Subcutaneous abdominal adipose tissue (tissue), 5 donors: ENCODE data around the gene CHAD.

Source experiments
- H3K27ac ChIP-seq: one replicate; pipeline ENCODE4 v1.7.0; 2013; ENCODE audit warnings: low read depth, mild to moderate bottlenecking, inconsistent platforms, low read length, moderate library complexity
- H3K27me3 ChIP-seq, 5 donors: one replicate each; pipeline ENCODE4 v1.7.0; 2013; ENCODE audit warnings: low read length in 5 of 5, inconsistent platforms in 1 of 5; ENCODE audit not compliant: control insufficient read depth in 5 of 5, insufficient read depth in 4 of 5
- H3K36me3 ChIP-seq, 5 donors: one replicate each; pipeline ENCODE4 v1.7.0; 2013; ENCODE audit warnings: low read length in 5 of 5; ENCODE audit not compliant: control insufficient read depth in 5 of 5, insufficient read depth in 5 of 5
- H3K4me1 ChIP-seq, 5 donors: one replicate each; pipeline ENCODE4 v1.7.0; 2013; ENCODE audit warnings: low read length in 5 of 5, mild to moderate bottlenecking in 3 of 5, moderate library complexity in 1 of 5; ENCODE audit not compliant: control insufficient read depth in 5 of 5, insufficient read depth in 5 of 5
- H3K4me3 ChIP-seq, 5 donors: one replicate each; pipeline ENCODE4 v1.7.0; 2013; ENCODE audit warnings: low read length in 5 of 5, low read depth in 1 of 5
- H3K9ac ChIP-seq, 5 donors: one replicate each; pipeline ENCODE4 v1.7.0; 2013; ENCODE audit warnings: low read length in 5 of 5, mild to moderate bottlenecking in 4 of 5, moderate library complexity in 3 of 5
- H3K9me3 ChIP-seq, 5 donors: one replicate each; pipeline ENCODE4 v1.7.0; 2013; ENCODE audit warnings: low read length in 5 of 5; ENCODE audit not compliant: control insufficient read depth in 5 of 5
- donor health status: healthy.
- donor health status: healthy.
- donor health status: healthy.
- donor health status: healthy.
- donor health status: healthy.

CHAD gene, protein sequence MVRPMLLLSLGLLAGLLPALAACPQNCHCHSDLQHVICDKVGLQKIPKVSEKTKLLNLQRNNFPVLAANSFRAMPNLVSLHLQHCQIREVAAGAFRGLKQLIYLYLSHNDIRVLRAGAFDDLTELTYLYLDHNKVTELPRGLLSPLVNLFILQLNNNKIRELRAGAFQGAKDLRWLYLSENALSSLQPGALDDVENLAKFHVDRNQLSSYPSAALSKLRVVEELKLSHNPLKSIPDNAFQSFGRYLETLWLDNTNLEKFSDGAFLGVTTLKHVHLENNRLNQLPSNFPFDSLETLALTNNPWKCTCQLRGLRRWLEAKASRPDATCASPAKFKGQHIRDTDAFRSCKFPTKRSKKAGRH

GRCh38 chr17:50468304-50469207, at the start of gene CHAD:
CHAD (minus strand) TSS chr17:50468880; CDS start chr17:50468813, 67 bp downstream.
- Histone ChIP-seq H3K4me3 (peak within 1 kb of the TSS in 2 of 5 donors; percentile 11 to 48), H3K9ac (no peak within 1 kb of the TSS), H3K27me3 (peaks cover 6 to 20% (median 10%) of the 10 kb centered on the region in 5 donors), H3K27ac (no peak within 1 kb of the TSS), H3K4me1 (peaks cover 0 to 15% (median 13%) of the 10 kb centered on the region in 5 donors), H3K9me3 (no peaks in the 10 kb centered on the region), H3K36me3 (peaks cover 3 to 46% (median 24%) of the 10 kb centered on the region in 5 donors)

DNA sequence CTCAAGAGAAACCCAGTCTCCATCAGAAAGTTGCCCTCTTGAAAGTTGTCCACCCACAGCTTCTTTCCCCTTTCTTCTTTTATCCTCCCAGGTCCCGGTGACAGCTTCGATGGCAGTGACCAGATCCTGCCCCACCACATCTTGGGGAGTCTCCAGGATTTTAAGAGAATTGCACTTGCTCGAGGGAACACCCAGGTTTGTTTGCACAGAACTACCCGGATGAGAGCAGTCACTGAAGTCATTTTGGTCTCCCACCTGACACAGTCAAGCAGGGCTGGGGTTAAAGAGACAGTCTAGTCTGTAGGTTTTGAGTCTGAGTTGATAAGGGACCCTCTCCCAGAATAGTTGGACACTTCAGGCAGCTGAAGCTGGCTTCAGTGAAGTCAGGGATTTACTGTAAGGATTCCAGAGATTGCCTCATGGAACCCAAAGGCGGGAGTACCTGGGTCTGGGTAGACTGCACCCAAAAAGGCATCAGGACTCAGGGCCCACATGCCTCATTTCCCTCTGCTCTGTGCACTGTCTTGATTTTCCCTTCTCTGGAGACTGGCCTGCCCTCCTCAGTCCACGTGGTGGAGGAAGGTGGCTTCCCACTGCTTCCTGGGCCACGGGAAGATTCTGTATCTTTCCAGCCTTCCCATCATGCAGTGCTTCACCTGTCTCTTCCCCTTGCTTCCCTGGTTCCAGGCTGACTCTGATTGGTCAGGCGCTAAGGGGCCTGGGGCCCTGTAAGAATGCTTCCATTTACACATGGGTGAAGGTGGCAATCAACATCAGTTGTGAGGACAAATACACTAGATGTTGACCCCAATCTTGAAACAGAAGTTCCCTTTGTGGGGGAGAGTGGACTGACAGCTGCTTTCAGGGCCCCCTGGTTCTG, 49.1 kb upstream of the CHAD start:
- H3K27me3 ChIP-seq, result peaks cover 0 to 3% (median 0%) of the 10 kb centered on the region in 5 donors
- H3K36me3 ChIP-seq, result no peaks in the 10 kb centered on the region
- no peak overlapping the region for H3K4me3 ChIP-seq
- H3K4me1 ChIP-seq, result peaks cover 0 to 20% (median 13%) of the 10 kb centered on the region in 5 donors
- H3K9me3 ChIP-seq, result no peaks in the 10 kb centered on the region
- no peak overlapping the region for H3K27ac ChIP-seq
- H3K9ac ChIP-seq, result no peak overlapping the region

- no peak overlapping the region for H3K27ac ChIP-seq
- H3K9ac ChIP-seq, result no peak overlapping the region
- H3K36me3 ChIP-seq, result no peaks in the 10 kb centered on the region
- H3K4me1 ChIP-seq, result peaks cover 0 to 20% (median 13%) of the 10 kb centered on the region in 5 donors
- H3K4me3 ChIP-seq, result no peak overlapping the region
- peaks cover 0 to 3% (median 0%) of the 10 kb centered on the region in 5 donors for H3K27me3 ChIP-seq
- H3K9me3 ChIP-seq, result no peaks in the 10 kb centered on the region
Measured at GRCh38 chr17:50517011-50517410, 48.3 kb upstream of the CHAD start.

- H3K4me3 ChIP-seq, result no peak overlapping the region
- H3K4me1 ChIP-seq, result peaks cover 0 to 20% (median 13%) of the 10 kb centered on the region in 5 donors
- H3K27ac ChIP-seq, result no peak overlapping the region
- no peaks in the 10 kb centered on the region for H3K9me3 ChIP-seq
- no peaks in the 10 kb centered on the region for H3K27me3 ChIP-seq
- H3K9ac ChIP-seq, result no peak overlapping the region
- no peaks in the 10 kb centered on the region for H3K36me3 ChIP-seq
Measured at GRCh38 chr17:50514936-50515702, 46.4 kb upstream of the CHAD start.

DNA sequence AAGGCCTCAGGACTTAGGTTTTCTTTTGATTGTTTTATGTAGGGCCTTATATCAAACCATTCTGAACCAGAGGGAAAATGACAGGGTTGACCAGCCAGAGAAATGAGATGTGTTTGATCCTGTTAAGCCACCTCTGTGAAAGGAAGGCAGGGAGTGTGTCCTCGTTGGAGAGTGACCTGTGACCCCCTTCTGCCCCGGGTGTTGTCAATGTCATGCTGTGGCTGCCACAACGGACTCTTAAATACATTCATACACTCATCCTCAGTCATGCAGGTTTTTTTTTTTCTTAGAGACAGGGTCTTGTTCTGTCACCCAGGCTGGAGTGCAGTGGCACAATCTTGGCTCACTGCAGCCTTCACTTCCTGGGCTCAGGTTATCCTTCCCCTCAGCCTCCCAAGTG, 45.7 kb upstream of the CHAD start:
- no peaks in the 10 kb centered on the region for H3K36me3 ChIP-seq
- no peaks in the 10 kb centered on the region for H3K9me3 ChIP-seq
- H3K4me3 ChIP-seq, result no peak overlapping the region
- no peaks in the 10 kb centered on the region for H3K27me3 ChIP-seq
- H3K27ac ChIP-seq, result no peak overlapping the region
- H3K9ac ChIP-seq, result no peak overlapping the region
- H3K4me1 ChIP-seq, result peaks cover 0 to 20% (median 13%) of the 10 kb centered on the region in 5 donors

GRCh38 chr17:50513495-50513894, 44.8 kb upstream of the CHAD start:
- no peak overlapping the region for H3K9ac ChIP-seq
- no peak overlapping the region for H3K27ac ChIP-seq
- no peaks in the 10 kb centered on the region for H3K36me3 ChIP-seq
- H3K9me3 ChIP-seq, result no peaks in the 10 kb centered on the region
- no peak overlapping the region for H3K4me3 ChIP-seq
- H3K27me3 ChIP-seq, result no peaks in the 10 kb centered on the region
- peaks cover 0 to 28% (median 21%) of the 10 kb centered on the region in 5 donors for H3K4me1 ChIP-seq

- H3K4me3 ChIP-seq, result no peak overlapping the region
- H3K36me3 ChIP-seq, result no peaks in the 10 kb centered on the region
- H3K9ac ChIP-seq, result no peak overlapping the region
- no peaks in the 10 kb centered on the region for H3K9me3 ChIP-seq
- H3K4me1 ChIP-seq, result peaks cover 0 to 34% (median 27%) of the 10 kb centered on the region in 5 donors
- no peaks in the 10 kb centered on the region for H3K27me3 ChIP-seq
- H3K27ac ChIP-seq, result no peak overlapping the region
Measured at GRCh38 chr17:50511058-50511457, 42.4 kb upstream of the CHAD start.

DNA sequence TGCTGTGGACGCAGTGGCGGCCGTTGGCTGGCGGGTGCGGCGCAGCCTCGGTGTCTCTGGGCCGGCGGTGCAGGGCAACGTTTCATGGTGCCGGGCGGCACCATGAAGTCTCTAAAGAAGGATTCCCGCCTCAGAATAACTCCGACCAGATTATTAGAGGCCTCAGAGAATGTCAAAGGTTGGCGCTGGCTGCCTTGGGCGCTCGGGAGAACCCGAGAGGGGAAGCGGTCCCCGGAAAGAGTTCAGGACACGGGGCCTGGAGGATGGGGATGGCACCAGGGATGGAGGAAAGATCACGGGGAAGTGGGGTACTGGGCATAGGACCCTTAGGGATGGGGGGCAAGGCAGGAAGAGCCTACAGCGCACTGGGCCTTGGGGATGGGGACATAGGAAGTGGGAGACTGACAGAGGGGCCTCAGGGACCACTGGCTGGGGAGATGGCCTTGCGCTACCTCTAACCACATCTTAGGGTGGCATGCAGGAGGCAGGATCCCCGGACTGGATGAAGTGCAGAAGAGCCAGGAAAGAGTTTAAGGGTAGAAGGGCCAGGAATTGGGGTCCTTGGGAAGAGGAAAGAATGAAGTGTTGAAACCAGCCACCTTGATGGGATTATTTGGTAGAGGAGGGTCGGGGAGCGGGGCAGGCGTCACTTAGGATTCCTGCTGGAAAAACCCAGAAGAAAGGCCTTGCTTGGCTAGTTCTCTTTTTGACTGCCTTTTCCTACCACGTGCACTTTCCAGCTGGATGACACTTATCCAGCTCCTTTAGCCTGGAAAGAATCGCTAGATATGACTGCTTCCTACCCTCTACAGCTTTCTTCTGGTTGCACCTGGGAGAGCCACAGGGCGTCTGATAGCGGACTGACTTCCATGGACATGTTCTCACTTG, 40.1 kb upstream of the CHAD start:
- Histone ChIP-seq H3K27ac (peak overlapping the region; percentile 57), H3K9ac (peak overlapping the region; percentile 10 to 83 (median 81)), H3K4me1 (peaks cover 0 to 17% (median 15%) of the 10 kb centered on the region in 5 donors), H3K27me3 (no peaks in the 10 kb centered on the region), H3K4me3 (peak overlapping the region; percentile 70 to 75 (median 72)), H3K9me3 (no peaks in the 10 kb centered on the region), H3K36me3 (no peaks in the 10 kb centered on the region)
